Measurements from ENCODE around the gene UROC1. TPM values are rescaled to one million over a fixed set of nuclear protein-coding genes. Genes with fewer than 3 reads are reported as not detected.

UROC1 gene
- total RNA-seq, 1 experiment from 2014 or later: not detected

- Mint-ChIP-seq H3K36me3 (ENCODE audit: insufficient read depth, unreplicated experiment) (no peaks in the 10 kb centered on the region), H3K4me1 (ENCODE audit: insufficient read depth, unreplicated experiment) (peaks cover 18% of the 10 kb centered on the region), H3K27ac (ENCODE audit: low read depth, unreplicated experiment) (no peak overlapping the region), H3K27me3 (ENCODE audit: insufficient read depth, unreplicated experiment) (no peaks in the 10 kb centered on the region), H3K4me3 (ENCODE audit: unreplicated experiment) (no peak overlapping the region), H3K9me3 (ENCODE audit: unreplicated experiment) (no peaks in the 10 kb centered on the region)
- no peak for DNase-seq (ENCODE audit: unreplicated experiment)
- TF ChIP-seq CTCF (IDR thresholded peaks at IDR 0.05; ENCODE audit: unreplicated experiment): no peak
- CTCF ChIA-PET: interaction anchor here (0.7 to 2.0 kb wide), 3 partner anchors 37 to 1584 kb away, joined by 3 to 7 read pairs (median 3); no protein-coding TSS in a partner anchor
- no TSS peak for BruUV-seq (replicated peaks)
- POLR2A ChIA-PET: interaction anchor here (0.6 kb wide), 1 partner anchor 550 kb away, joined by 4 read pairs; no protein-coding TSS in a partner anchor
- intact Hi-C loops (cut with micrococcal nuclease): no loop called here
These were observed 32.2 kb downstream of the UROC1 start for GRCh38 chr3:126485176-126485897.

GRCh38 chr3:126484662-126485061, 32.9 kb downstream of the UROC1 start:
- TF ChIP-seq CTCF (IDR thresholded peaks at IDR 0.05; ENCODE audit: unreplicated experiment): no peak
- no TSS peak for BruUV-seq (replicated peaks)
- peak overlapping the region; percentile 13 for H3K27ac Mint-ChIP-seq (ENCODE audit: low read depth, unreplicated experiment)
- peaks cover 18% of the 10 kb centered on the region for H3K4me1 Mint-ChIP-seq (ENCODE audit: insufficient read depth, unreplicated experiment)
- no peak for DNase-seq (ENCODE audit: unreplicated experiment)
- intact Hi-C loops (cut with micrococcal nuclease): no loop called here
- no peaks in the 10 kb centered on the region for H3K36me3 Mint-ChIP-seq (ENCODE audit: insufficient read depth, unreplicated experiment)
- ChIA-PET CTCF (interaction anchor here (1.5 to 2.0 kb wide), 2 partner anchors 38 to 267 kb away, joined by 3 to 7 read pairs; no protein-coding TSS in a partner anchor), POLR2A (no interaction called here)
- H3K4me3 Mint-ChIP-seq (ENCODE audit: unreplicated experiment): no peak overlapping the region
- no peaks in the 10 kb centered on the region for H3K27me3 Mint-ChIP-seq (ENCODE audit: insufficient read depth, unreplicated experiment)
- H3K9me3 Mint-ChIP-seq (ENCODE audit: unreplicated experiment): no peaks in the 10 kb centered on the region

- POLR2A ChIA-PET: no interaction called here
- H3K9me3 Mint-ChIP-seq (ENCODE audit: unreplicated experiment): no peaks in the 10 kb centered on the region
- H3K36me3 Mint-ChIP-seq (ENCODE audit: insufficient read depth, unreplicated experiment): no peaks in the 10 kb centered on the region
- CTCF ChIA-PET: interaction anchor here (1.5 to 2.0 kb wide), 2 partner anchors 38 to 268 kb away, joined by 3 to 7 read pairs; no protein-coding TSS in a partner anchor
- intact Hi-C loops (cut with micrococcal nuclease): no loop called here
- DNase-seq (ENCODE audit: unreplicated experiment): no peak
- TF ChIP-seq CTCF (IDR thresholded peaks at IDR 0.05; ENCODE audit: unreplicated experiment): no peak
- H3K4me1 Mint-ChIP-seq (ENCODE audit: insufficient read depth, unreplicated experiment): peaks cover 18% of the 10 kb centered on the region
- no peak overlapping the region for H3K4me3 Mint-ChIP-seq (ENCODE audit: unreplicated experiment)
- no peaks in the 10 kb centered on the region for H3K27me3 Mint-ChIP-seq (ENCODE audit: insufficient read depth, unreplicated experiment)
- H3K27ac Mint-ChIP-seq (ENCODE audit: low read depth, unreplicated experiment): peak overlapping the region; percentile 13
- no TSS peak for BruUV-seq (replicated peaks)
These were observed 33.4 kb downstream of the UROC1 start for GRCh38 chr3:126484148-126484547.

- Mint-ChIP-seq H3K4me3 (ENCODE audit: unreplicated experiment) (no peak overlapping the region), H3K27me3 (ENCODE audit: insufficient read depth, unreplicated experiment) (no peaks in the 10 kb centered on the region), H3K9me3 (ENCODE audit: unreplicated experiment) (no peaks in the 10 kb centered on the region), H3K27ac (ENCODE audit: low read depth, unreplicated experiment) (no peak overlapping the region), H3K4me1 (ENCODE audit: insufficient read depth, unreplicated experiment) (peaks cover 18% of the 10 kb centered on the region), H3K36me3 (ENCODE audit: insufficient read depth, unreplicated experiment) (no peaks in the 10 kb centered on the region)
- intact Hi-C loops (cut with micrococcal nuclease): no loop called here
- ChIA-PET POLR2A (no interaction called here), CTCF (no interaction called here)
- DNase-seq (ENCODE audit: unreplicated experiment): no peak
- TF ChIP-seq CTCF (IDR thresholded peaks at IDR 0.05; ENCODE audit: unreplicated experiment): no peak
- BruUV-seq (replicated peaks): no TSS peak
These were observed 34.2 kb downstream of the UROC1 start for GRCh38 chr3:126483321-126483761.
